Measurements from ENCODE around the gene RNF11.
"Not testable (repeated sequence)": the region's sequence is repeated elsewhere in the genome, so short reads cannot be mapped to it uniquely, and the experiment has no call there.

The RNF11 gene

GRCh38 chr1:51230501-51231078, 5.5 kb upstream of the RNF11 start:
- no peak for DNase-seq

- DNase-seq: no peak
These were observed 5.0 kb upstream of the RNF11 start for GRCh38 chr1:51231120-51231519.

DNA sequence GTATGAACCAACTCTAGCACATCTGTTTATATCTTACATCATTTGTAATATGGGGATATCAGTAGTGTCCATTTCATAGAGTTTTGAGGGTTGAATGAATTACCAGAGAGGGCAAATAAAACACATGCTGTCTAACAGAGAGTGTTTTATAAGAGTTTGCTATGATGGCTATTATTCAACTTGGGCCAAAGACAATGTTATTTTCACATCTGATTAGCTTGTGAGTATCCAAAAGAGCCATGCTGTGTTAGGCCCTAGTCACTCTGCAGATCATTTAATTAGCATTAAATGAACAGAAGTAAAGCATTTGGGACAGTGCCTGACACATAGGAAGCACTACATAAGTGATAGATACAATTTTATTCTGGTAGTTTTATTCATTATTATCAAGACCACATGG, 4.2 kb upstream of the RNF11 start:
- DNase-seq: no peak

- DNase-seq: not testable (repeated sequence)
These were observed 1.8 kb upstream of the RNF11 start for GRCh38 chr1:51234236-51234635.

GRCh38 chr1:51234721-51235425, 1.2 kb upstream of the RNF11 start:
- peak; percentile 88 for DNase-seq

GRCh38 chr1:51236531-51237350, 668 bp downstream of the RNF11 start:
- peak; percentile 45 for DNase-seq

DNA sequence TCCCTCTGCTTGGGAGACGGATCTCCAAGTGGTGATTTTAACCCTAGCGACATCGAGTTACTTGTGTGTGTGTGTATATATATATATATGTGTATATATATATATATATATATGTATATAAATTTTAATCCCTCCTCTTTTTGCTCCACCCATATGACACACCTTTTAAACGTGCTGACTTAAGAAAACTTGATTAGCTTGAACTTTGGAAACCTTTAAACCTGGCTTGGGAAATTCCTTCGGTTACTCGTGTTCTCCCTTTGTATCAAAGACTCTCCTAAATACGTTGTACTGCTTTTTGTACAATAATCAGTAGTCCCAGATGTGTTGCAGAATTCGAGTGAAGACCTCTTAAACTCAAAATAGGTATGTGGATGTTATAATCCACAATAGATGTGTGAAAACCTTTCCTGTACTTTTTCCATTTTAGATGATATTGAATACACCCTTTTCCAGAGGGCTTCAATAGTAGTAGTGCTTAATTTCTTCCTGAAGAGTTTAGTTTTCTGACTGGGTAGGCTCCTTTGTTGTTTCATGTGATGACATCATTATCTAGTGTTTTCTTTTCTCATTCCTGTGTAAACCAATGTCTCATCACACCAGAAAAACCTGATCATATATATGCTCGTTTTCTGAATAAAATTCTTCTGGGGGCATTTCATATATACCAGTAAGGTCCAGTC, 1.4 kb downstream of the RNF11 start:
- DNase-seq: no peak

GRCh38 chr1:51238034-51238403, 1.9 kb downstream of the RNF11 start:
- DNase-seq: peak; percentile 18

GRCh38 chr1:51240084-51240483, 4.0 kb downstream of the RNF11 start:
- no peak for DNase-seq

DNA sequence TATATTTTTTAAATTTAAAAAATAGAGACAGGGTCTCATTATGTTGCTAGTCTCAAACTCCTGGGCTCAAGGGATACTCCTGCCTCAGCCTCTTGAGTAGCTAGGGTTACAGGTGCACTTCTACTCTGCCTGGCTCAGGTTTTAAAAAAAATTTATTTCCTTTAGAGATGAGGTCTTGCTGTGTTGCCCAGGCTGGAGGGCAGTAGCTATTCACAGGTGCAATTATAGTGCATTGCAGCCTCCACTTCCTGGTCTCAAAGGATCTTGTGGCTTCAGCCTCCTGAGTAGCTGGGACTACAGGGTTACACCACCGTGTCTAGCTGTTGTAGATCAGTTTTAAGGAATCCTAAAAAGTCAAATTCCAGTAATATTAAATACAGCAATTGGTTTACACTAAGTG, 5.0 kb downstream of the RNF11 start:
- DNase-seq: no peak

GRCh38 chr1:51242546-51242945, 6.5 kb downstream of the RNF11 start:
- DNase-seq: no peak

GRCh38 chr1:51247022-51247421, 10.9 kb downstream of the RNF11 start:
- no peak for DNase-seq

DNA sequence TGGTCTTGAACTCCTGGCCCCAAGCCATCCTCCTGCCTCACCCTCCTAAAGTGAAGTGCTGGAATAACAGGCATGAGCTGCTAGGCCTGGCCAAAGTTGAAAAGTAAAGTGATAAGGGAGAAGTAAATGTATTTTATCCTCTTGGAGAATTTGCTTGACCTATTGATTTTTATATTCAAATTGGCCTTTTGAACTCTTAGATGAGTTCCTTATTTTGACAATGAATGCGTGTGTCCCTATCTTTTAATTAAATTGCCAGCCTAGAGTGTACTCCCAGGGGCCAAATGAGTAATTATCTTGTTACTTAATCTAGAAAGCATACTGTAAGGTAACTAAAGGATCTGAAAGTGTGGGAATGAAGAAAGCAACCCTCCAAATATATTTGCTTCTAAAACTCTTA, 11.4 kb downstream of the RNF11 start:
- no peak for DNase-seq

GRCh38 chr1:51249445-51249844, 13.4 kb downstream of the RNF11 start:
- DNase-seq: no peak

GRCh38 chr1:51250729-51251128, 14.7 kb downstream of the RNF11 start:
- DNase-seq: not testable (repeated sequence)

GRCh38 chr1:51251165-51251564, 15.1 kb downstream of the RNF11 start:
- DNase-seq: not testable (repeated sequence)

DNA sequence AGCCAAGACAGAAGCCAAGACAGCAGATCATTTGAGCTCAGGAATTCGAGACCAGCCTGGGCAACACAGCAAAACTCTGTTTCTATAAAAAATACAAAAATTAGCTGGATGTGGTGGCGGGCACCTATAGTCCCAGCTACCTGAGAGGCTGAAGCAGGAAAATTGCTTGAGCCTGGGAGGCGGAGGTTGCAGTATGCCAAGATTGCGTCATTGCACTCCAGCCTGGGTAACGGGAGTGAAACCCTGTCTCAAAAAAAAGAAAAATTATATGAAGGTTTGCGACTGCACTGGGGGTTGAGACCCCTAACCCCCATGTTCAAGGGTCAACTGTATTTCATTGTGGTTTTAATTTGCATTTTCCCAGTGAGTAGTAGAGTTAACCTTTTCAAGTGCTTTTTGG, 16.3 kb downstream of the RNF11 start:
- DNase-seq: no peak

DNA sequence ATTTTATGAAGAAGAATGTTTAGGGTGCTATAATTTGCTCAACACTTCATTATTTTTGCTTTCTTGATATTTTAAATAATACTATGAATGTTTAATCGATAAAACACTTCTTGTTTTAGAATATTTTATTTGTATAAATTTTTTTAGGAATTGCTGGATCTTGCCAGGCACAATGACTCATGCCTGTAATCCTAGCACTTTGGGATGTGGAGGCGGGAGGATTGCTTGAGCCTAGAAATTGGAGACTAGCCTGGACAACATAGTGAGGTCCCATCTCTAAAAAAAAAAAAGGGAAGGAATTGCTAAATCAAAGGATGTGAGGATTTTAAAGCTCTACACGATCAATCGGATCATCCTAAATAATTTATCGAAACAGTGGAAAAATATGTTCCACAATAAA, 17.6 kb downstream of the RNF11 start:
- no peak for DNase-seq

- no peak for DNase-seq
These were observed 19.3 kb downstream of the RNF11 start for GRCh38 chr1:51255331-51255730.

DNA sequence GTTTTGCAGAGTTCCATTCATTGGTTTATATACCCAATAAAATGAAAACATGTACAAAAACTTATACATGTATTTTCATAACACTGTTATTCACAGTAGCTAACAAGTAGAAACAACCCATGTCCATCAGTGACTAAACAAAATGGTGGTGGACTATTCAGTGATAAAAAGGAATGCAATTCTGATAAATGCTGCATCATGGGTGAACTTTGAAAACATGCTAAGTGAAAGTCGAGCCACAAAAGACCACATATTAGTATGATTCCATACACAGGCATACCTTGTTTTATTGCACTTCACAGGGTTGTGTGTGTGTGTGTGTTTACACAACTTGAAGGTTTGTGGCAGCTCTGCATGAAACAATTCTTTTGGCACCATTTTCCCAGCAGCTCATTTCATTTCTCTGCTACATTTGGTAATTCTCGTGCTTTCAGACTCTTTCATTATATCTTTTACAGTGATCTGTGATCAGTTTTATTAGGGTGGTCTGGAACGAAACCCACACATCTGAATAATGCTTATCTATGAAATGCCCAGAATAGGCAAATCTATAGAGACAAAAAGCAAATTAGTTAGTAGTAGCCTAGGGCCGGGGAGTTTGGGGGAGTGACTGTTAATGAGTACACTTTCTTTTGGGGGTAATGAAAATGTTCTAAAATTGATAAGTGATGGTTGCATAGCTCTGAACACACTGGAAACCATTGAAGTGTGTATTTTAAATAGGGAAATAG, 27.2 kb downstream of the RNF11 start:
- no peak for DNase-seq

GRCh38 chr1:51264451-51264850, 28.4 kb downstream of the RNF11 start:
- DNase-seq: no peak

DNA sequence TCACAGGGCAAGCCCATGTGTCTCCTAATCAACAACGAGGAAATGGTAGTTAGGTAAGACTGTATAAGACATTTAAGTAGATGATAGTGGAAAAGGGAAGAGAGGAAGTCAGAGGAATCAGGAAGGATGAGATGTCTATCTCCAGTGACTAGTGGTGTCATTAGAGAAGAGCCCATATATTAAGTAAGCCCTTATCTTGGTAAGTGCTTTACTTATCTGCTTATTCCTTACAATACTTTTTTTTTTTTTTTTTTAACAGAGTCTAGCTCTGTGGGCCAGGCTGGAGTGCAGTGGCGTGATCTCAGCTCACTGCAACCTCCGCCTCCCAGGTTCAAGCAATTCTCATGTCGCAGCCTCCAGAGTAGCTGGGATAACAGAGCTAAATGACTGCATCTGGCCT, 29.5 kb downstream of the RNF11 start:
- DNase-seq: no peak

DNA sequence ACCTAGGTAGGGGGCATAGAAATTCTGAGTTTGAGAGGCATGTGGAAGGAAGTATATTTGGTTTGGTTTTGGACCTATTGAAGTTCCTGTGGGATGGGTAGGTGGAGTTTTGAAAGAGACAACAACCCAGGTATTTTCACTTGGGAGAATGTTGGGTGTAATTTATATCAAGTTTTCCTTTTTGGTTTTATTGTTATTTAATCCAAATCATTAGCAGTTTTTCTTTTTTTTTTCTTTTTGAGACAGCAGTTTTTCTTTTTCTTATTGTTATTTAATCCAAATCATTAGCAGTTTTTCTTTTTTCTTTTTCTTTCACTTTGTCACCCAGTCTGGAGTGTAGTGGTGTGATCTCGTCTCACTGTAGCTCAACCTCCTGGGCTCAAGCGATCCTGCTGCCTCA, 30.1 kb downstream of the RNF11 start:
- no peak for DNase-seq

Data from NCI-H146 (cell line).